Measurements from ENCODE around the gene BCL11A.

BCL11A gene

GRCh38 chr2:60485055-60485454, 68.4 kb downstream of the BCL11A start:
- DNase-seq (ENCODE audit: low read depth), result no peak

DNA sequence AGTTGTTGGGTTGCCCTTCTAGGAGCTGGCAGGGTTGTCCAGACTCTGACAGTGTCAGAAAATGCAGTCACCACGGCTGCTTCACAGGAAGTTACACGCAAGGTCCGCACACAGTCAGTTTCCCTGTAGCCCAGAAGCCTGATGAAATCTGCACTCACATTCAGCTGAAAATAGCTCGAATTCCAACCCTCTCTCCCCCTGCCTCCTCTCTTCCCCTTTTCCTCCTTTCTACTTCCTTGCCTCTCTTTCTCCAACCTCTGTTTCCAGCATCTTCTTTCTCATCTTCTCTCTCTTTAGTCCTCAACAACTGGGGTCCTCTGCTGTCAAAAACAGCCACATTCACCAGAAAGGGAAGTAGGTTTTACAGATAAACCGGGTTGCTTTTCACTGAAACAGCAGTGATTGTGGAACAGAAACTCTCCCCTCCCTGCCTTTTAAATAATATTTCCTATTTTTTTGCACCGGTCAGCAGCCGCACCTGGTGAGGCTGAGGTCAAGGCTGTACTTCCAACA, 69.3 kb downstream of the BCL11A start:
- no peak for DNase-seq (ENCODE audit: low read depth)

DNA sequence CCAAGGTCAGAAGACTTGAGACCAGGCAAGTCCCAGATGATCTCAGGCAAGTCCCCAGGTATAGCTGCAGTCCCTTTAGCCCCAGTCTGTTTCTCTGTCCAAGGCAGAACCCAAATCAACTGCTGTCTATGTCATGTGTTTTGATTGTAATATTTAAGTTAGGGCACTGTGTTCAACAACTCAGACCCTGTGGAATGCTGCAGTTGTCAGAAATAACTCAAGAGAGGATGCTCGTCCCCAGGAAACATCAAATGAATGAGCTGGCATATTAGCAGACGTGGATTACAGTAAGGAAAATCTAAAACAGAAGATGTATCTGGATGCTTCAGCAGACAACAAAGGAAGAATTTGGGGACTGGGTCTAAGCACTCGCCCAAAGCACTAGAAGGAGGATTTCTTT, 70.1 kb downstream of the BCL11A start:
- no peak for DNase-seq (ENCODE audit: low read depth)

- no peak for DNase-seq (ENCODE audit: low read depth)
These were observed 71.2 kb downstream of the BCL11A start for GRCh38 chr2:60482222-60482621.

DNA sequence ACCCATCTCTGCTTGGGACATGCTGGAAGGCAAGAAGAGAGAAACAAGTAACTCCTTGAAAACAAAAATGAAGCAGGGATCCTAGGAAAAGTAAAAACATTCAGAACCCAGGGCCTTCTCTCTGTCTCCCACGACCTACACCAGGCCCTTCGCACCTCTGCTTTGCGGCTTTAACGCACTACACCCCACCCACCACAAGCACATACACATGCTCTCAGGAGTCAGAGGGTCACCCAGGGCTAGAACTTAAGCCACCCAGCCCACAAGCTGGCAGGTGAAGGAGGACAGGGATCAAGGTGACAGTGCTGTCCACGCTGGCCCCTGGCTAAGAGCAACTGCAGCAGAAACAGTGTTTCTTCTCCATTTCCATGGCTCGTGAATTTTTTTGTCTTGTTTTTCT, 72.2 kb downstream of the BCL11A start:
- no peak for DNase-seq (ENCODE audit: low read depth)

DNA sequence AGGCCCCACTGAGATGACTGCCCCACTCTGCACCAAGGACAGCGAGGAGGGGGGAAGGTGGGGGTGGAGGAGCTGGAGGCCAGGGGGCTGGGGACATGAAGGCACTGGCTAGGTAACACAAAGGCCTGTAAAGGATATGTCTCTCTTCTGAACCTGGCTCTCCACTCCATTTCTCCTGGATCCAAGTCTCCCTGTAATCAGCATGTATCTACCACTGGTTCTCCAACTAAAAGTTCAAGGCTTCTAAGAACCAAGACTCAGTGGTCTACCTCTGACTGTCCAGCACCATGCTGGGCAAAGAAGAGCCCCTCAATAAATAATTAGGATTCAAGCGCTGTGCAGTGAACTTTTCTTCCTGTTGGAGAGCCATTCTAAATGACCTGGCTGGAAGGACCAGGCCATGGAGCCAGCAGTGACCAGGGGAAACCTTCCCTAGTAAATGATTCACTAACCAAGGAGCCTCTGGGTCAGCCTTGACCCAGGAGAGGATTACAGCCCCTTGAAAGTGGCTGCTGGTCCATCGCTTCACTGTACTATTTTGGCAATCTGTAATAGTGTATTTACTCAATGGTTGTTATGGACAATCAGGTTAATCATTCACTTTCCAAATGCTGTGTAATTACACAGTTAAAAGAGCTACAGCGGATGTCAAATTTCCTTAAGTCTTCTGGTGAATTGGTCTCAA, 73.2 kb downstream of the BCL11A start:
- no peak for DNase-seq (ENCODE audit: low read depth)

DNA sequence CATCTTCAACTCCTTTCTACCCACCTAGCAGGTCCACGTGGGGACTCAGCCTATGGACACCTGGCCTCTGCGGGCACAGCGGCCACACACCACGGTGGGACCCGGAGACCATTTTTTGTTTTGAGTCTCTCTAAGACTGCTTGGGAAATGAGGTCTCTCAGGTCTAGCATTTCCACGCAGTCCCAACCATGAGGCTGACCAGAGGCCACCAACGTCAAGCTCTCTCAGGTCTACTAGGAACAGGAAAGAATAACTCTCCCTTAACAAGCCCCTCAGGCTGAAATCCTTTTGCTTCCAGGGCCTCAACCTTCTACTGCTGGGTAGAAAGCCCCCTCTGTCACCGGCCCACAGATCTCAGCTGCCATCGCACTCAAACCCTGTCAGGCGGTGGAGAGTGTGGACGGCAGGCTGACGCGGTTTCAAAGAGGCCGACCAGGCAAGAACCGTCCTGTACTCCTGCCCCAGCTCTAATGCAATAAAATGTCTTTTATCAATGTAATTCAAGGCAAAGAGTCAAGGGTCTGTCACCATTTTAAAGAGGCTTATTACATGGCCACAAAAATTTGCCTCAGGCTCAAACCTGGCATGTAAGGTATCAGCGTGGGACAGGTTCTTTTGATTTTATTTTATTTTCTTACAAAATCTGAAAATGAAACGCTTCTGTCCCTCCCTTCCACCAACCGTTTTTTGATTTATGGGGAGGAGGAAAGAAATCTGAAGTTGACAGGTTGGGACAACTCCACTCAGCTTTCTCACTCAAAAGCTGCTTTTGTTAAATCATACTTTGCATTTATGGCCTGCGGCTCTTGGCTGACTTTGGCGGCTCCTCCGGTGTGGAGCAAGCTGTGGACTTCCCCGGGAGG, 74.0 kb downstream of the BCL11A start:
- DNase-seq (ENCODE audit: low read depth), result no peak

DNA sequence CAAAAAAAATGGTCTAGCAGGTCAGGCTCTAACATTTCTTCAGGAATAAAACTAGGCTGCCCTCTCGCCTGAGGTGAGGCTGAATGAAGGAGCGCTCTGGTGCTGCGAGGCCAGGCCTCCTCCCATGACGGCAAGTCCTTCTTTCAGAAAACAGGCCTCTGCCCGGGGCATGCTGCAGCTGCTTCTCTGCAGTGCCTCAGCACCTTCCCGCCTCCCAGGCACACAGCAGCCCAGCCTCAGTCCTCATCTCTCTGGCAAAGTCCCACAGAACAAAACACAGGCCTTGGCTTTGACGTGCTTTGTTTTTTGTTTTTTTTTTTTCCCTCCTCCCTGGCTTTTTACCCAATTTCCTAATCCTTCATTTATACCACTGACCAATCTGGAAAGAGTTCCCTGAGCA, 74.8 kb downstream of the BCL11A start:
- no peak for DNase-seq (ENCODE audit: low read depth)

DNA sequence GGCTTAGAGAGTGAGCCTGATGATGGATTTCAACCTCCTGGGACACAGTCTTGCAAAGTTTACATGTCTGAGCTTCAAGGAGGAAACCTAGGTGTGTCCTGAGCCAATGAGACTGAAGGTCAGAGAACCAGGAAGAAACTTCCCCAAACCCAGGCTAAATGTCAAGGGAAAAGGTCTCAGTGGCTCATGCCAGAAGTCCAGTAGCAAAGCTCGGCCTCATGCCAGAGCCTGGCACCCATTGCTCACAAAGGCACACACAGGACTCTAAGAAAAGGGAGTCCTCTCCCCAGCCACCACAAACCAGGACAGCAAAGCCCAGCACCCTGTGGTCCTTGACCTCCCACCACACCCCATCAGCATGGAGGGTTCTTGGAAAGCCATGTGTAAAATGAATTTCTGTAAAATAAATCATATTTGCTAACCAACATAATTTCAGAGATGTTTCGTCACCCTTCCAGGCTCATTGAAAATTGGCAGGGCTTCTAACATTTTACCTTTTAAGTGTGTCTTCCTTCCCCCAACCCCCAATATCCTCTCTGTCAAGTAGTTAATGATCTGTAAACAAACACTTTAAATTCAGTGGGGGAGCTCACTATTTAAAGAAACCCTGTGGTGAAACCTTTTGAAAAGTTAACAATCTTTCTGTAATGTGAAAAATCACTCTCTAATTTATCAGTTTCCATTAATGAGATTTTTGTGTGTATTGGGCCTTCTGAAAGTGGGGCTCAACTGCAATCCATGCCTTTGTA, 77.1 kb downstream of the BCL11A start:
- DNase-seq (ENCODE audit: low read depth), result no peak

- DNase-seq (ENCODE audit: low read depth), result no peak
These were observed 78.2 kb downstream of the BCL11A start for GRCh38 chr2:60475123-60475830.

- no peak for DNase-seq (ENCODE audit: low read depth)
These were observed 79.2 kb downstream of the BCL11A start for GRCh38 chr2:60474301-60474700.

GRCh38 chr2:60473546-60473945, 79.9 kb downstream of the BCL11A start:
- DNase-seq (ENCODE audit: low read depth), result no peak

GRCh38 chr2:60472663-60473289, 80.7 kb downstream of the BCL11A start:
- no peak for DNase-seq (ENCODE audit: low read depth)

GRCh38 chr2:60472041-60472440, 81.4 kb downstream of the BCL11A start:
- no peak for DNase-seq (ENCODE audit: low read depth)

DNA sequence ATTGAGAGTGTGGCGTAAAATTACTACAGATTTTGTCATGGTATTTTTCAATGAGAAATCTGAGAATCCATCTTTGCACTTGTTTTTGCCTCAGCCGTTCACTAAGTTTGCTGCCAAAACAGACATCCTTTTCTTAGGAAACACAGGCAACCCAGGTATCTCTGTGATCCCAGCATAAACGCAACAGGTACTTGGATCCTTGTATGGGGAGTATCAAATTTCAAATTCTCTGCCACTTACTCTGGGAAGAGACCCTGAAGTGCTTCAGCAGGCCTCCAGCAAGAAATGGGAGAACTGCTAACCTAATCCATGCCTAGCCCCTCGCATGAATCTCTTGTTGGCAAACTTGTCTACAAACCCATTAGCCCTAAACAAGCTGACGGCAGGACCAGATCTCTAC, 83.1 kb downstream of the BCL11A start:
- DNase-seq (ENCODE audit: low read depth), result no peak

DNA sequence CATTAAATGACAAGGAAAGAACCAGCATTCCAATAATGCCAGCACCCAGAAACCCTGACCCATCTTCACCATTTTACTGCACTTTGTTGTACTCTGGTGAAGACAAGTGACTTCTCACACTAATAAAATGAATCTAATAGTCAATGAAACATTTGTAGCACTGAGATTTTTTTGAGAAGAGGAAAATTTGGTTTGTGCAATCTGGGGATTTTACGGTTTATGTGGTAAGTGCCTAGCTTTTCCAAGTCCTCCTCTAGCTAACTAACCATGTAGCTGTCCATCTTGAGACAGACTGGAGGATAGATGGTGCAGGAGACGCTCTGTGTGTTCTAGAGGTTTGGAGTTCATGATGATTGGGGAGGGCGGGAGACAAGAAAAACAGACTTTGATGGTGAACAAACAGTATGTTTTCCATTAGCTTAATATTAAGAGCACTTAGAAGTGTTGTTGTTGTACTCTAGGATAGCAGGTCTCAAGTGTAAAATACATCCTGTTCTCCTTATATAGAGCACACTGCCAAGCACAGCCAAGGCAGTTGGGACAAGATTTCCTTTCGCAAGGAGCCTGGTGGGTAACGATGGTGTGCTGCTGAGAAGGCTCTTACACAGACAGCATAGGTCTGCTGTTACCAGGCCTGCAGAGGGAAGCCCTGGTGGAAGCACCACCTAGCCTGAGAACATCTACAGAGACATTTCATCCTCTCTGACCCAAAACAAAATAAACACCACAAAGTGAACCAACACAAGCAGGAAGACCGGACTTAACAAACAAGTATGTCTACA, 83.7 kb downstream of the BCL11A start:
- no peak for DNase-seq (ENCODE audit: low read depth)

- no peak for DNase-seq (ENCODE audit: low read depth)
These were observed 84.9 kb downstream of the BCL11A start for GRCh38 chr2:60468382-60469085.

GRCh38 chr2:60466161-60466702, 87.2 kb downstream of the BCL11A start:
- no peak for DNase-seq (ENCODE audit: low read depth)

DNA sequence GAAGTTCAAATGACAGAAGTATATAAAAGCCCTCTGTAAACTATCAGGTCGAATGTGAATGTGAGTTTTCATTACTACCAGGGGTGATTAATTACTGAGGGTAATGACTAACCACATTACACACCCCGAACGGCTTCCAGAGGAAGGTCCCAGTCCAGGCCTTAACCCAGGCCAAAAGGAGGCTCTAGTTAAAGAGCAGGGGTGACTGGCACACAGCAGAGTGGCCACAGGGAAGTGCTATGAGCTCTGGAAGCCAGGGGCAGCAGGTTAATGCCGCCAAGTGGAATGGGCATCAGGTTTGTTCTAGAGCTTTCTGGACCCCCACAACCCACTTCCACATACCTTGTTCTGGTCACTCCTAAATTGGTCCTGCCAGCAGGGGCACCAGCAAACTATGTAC, 87.7 kb downstream of the BCL11A start:
- no peak for DNase-seq (ENCODE audit: low read depth)

GRCh38 chr2:60463249-60463648, 90.2 kb downstream of the BCL11A start:
- DNase-seq (ENCODE audit: low read depth), result no peak
